HepG2 (cell line): ENCODE data around the gene SLC29A3. TPM values are rescaled to one million over a fixed set of nuclear protein-coding genes. Genes with fewer than 3 reads are reported as not detected.
A peak's percentile ranks its signal among the peaks of the same experiment; 100 is the strongest.

Source experiments
- ATAC-seq: fragments of 200-7000 bp; cut with Tn5 transposase; 3 replicates; pipeline ENCODE4 v1.9.1; 2020; ENCODE audit warnings: mild to moderate bottlenecking, moderate library complexity
- BruUV-seq: library from RNA; stranded (reverse); fragments of 400-500 nt; replicated peaks from 2 replicates; lab custom pipeline; 2021; lab: Mats Ljungman, UMichigan
- CTCF ChIA-PET: fragments of 300-600 bp; formaldehyde crosslinking; extraction: SDS; loops from one replicate; lab custom pipeline; 2021; ENCODE audit warnings: low total read pairs, inconsistent platforms, low intra/inter-chr PET ratio; lab: Yijun Ruan, JAX
- POLR2A ChIA-PET: fragments of 350-600 bp; sonication (Branson Sonifier 250); formaldehyde crosslinking; loops from one replicate; lab custom pipeline; 2020; ENCODE audit warnings: antibody characterized with exemption, inconsistent platforms; lab: Yijun Ruan, JAX
- DNase-seq: peaks from one replicate; pipeline ENCODE4 v3.0.0-alpha.2; 2015; ENCODE audit warnings: low spot score
- FAIRE-seq: peaks from 3 replicates; lab custom pipeline; 2011; peaks lifted over from hg19 to GRCh38; lab: Jason Lieb, UNC
- H2AFZ ChIP-seq: one replicate; pipeline ENCODE4 v1.6.1; 2011; ENCODE audit warnings: low read length, inconsistent platforms
- H3K27ac ChIP-seq: fragments of 300-600 bp; 3 replicates; pipeline ENCODE4 v1.8.0; 2011; ENCODE audit warnings: mixed run types, mild to moderate bottlenecking, mixed read lengths, low read length, inconsistent platforms; ENCODE audit not compliant: insufficient read depth; ENCODE audit errors: extremely low read length
- H3K27me3 ChIP-seq, 2 experiments: fragments of 200-600 bp in 1 of 2; 2 replicates in 1 of 2; 3 replicates in 1 of 2; pipeline versions ENCODE4 v1.6.0 to v1.8.0; 2011; ENCODE audit warnings: low read length in 2 of 2, mild to moderate bottlenecking in 2 of 2, moderate library complexity in 2 of 2, inconsistent platforms in 1 of 2; ENCODE audit not compliant: insufficient read depth in 2 of 2, control insufficient read depth in 1 of 2
- H3K36me3 ChIP-seq, 2 experiments: fragments of 200-600 bp in 1 of 2; replicated peaks in 1 of 2; 2 replicates in 1 of 2; 3 replicates in 1 of 2; pipeline versions ENCODE4 v1.5.1 to v1.8.0; 2011; ENCODE audit warnings: low read length in 2 of 2, inconsistent platforms in 1 of 2; ENCODE audit not compliant: insufficient read depth in 2 of 2, control insufficient read depth in 1 of 2
- H3K4me1 ChIP-seq: 2 replicates; pipeline ENCODE4 v1.5.1; 2012; ENCODE audit warnings: low read length, inconsistent platforms; ENCODE audit not compliant: insufficient read depth
- H3K4me2 ChIP-seq: 2 replicates; pipeline ENCODE4 v1.6.0; 2011; ENCODE audit warnings: low read depth, low read length, inconsistent platforms
- H3K4me3 ChIP-seq, 3 experiments: fragments of 200-600 bp in 1 of 3; sonication (generic), shearing (Covaris generic) in 1 of 3; replicated peaks in 1 of 3; 2 replicates each; pipeline ENCODE4 v1.5.1; 2011 to 2016; ENCODE audit warnings: low read length in 3 of 3, inconsistent platforms in 2 of 3, low read depth in 2 of 3, mild to moderate bottlenecking in 2 of 3, control low read depth in 1 of 3, mixed read lengths in 1 of 3; ENCODE audit not compliant: insufficient read depth in 1 of 3
- H3K79me2 ChIP-seq: one replicate; pipeline ENCODE4 v1.6.1; 2011; ENCODE audit warnings: low read length, inconsistent platforms; ENCODE audit not compliant: insufficient read depth
- H3K9ac ChIP-seq: 2 replicates; pipeline ENCODE4 v1.6.0; 2011; ENCODE audit warnings: mild to moderate bottlenecking, low read depth, low read length, inconsistent platforms; ENCODE audit not compliant: insufficient read depth
- H3K9me3 ChIP-seq: 2 replicates; pipeline ENCODE4 v1.5.1; 2012; ENCODE audit warnings: mild to moderate bottlenecking, low read length
- H4K20me1 ChIP-seq: 2 replicates; pipeline ENCODE4 v1.6.0; 2011; ENCODE audit warnings: inconsistent platforms, mild to moderate bottlenecking, low read length, moderate library complexity; ENCODE audit not compliant: insufficient read depth
- BHLHE40 ChIP-seq: IDR thresholded peaks from 2 replicates; pipeline ENCODE4 v1.6.1; 2011; ENCODE audit warnings: low read length, improper control_type of control experiment
- FOXA1 ChIP-seq, 2 experiments: fragments of 450-650 bp in 1 of 2; sonication (generic) in 1 of 2; formaldehyde crosslinking in 1 of 2; IDR thresholded peaks; 2 replicates each; pipeline versions ENCODE4 v1.4.0 to v1.6.1; 2016 to 2020; ENCODE audit warnings: missing genetic modification reagents in 1 of 2
- FOXA3 ChIP-seq: IDR thresholded peaks from 2 replicates; pipeline ENCODE4 v1.6.1; 2016; ENCODE audit warnings: missing genetic modification reagents, missing compliant biosample characterization
- GATAD1 ChIP-seq: IDR thresholded peaks from 2 replicates; pipeline ENCODE4 v1.6.1; 2016; ENCODE audit warnings: missing genetic modification reagents, missing compliant biosample characterization
- GATAD2A ChIP-seq: IDR thresholded peaks from 2 replicates; pipeline ENCODE4 v1.6.1; 2016
- GLI4 ChIP-seq: sonication (generic); formaldehyde crosslinking; IDR thresholded peaks from 2 replicates; pipeline ENCODE4 v1.5.1; 2020; ENCODE audit warnings: missing genetic modification reagents, mild to moderate bottlenecking, moderate library complexity, borderline replicate concordance
- HHEX ChIP-seq: IDR thresholded peaks from 2 replicates; pipeline ENCODE4 v1.6.1; 2016; ENCODE audit warnings: control low read depth
- KAT2B ChIP-seq: fragments of 150-350 bp; IDR thresholded peaks from 2 replicates; pipeline ENCODE4 v1.6.1; 2014; ENCODE audit warnings: low read depth, low read length, borderline replicate concordance
- MEF2D ChIP-seq: sonication (generic); formaldehyde crosslinking; IDR thresholded peaks from 2 replicates; pipeline ENCODE4 v1.5.1; 2020; ENCODE audit warnings: mild to moderate bottlenecking, missing genetic modification reagents
- MLX ChIP-seq: IDR thresholded peaks from 2 replicates; pipeline ENCODE4 v1.6.1; 2016
- NR2F6 ChIP-seq, 2 experiments: IDR thresholded peaks; 2 replicates each; pipeline ENCODE4 v1.6.1; 2016; ENCODE audit warnings: antibody characterized with exemption in 1 of 2, mild to moderate bottlenecking in 1 of 2
- ONECUT2 ChIP-seq: sonication (generic); formaldehyde crosslinking; IDR thresholded peaks from 2 replicates; pipeline ENCODE4 v1.4.0; 2020; ENCODE audit warnings: missing genetic modification reagents
- PAXIP1 ChIP-seq: sonication (generic); formaldehyde crosslinking; conservative IDR thresholded peaks from 2 replicates; pipeline ENCODE4 v1.4.0; 2020; ENCODE audit warnings: mild to moderate bottlenecking, missing genetic modification reagents, moderate library complexity
- TBX3 ChIP-seq: fragments of 450-650 bp; IDR thresholded peaks from 2 replicates; pipeline ENCODE4 v1.6.1; 2017; ENCODE audit warnings: antibody characterized with exemption, mild to moderate bottlenecking, inconsistent platforms, borderline replicate concordance
- USF2 ChIP-seq, 2 experiments: sonication (generic) in 1 of 2; formaldehyde crosslinking in 1 of 2; IDR thresholded peaks; 2 replicates each; pipeline versions ENCODE4 v1.5.1 to v1.6.1; 2011 to 2020; ENCODE audit warnings: borderline replicate concordance in 1 of 2, low read depth in 1 of 2, low read length in 1 of 2, mild to moderate bottlenecking in 1 of 2, missing genetic modification reagents in 1 of 2, moderate library complexity in 1 of 2
- ZBTB8A ChIP-seq: sonication (generic); formaldehyde crosslinking; IDR thresholded peaks from 2 replicates; pipeline ENCODE4 v1.4.0; 2020; ENCODE audit warnings: mild to moderate bottlenecking, low read depth, missing genetic modification reagents, borderline replicate concordance
- ZSCAN12 ChIP-seq: sonication (generic); formaldehyde crosslinking; IDR thresholded peaks from 2 replicates; pipeline ENCODE4 v1.9.0; 2021; ENCODE audit warnings: mild to moderate bottlenecking, missing genetic modification reagents
- WGBS: methylation state at CpG from one replicate; pipeline ENCODE4 v1.1.6; 2017; ENCODE audit warnings: low lambda C conversion rate; 5-methylcytosine and 5-hydroxymethylcytosine counted together
- in situ Hi-C: cut with HindIII; loops from 2 replicates; pipeline ENCODE4 v1.10.0; 2017; ENCODE audit warnings: low pct_unique_long_range_greater_than_20kb; ENCODE audit not compliant: extremely low pct_ligation_motif_present
- intact Hi-C: fragments of 100-400 bp; cut with micrococcal nuclease; formaldehyde crosslinking; loops from one replicate; pipeline ENCODE4 v1.10.0; 2022; ENCODE audit not compliant: unreplicated experiment
- polyA plus RNA-seq, 8 experiments: library from polyadenylated mRNA; depleted of rRNA in 3 of 8; stranded (reverse) in 7 of 8; unstranded in 1 of 8; fragments of >200 nt; fragmentation: Illumina TruSeq in 4 of 8; extraction: Trizol in 4 of 8; gene quantifications; 2 replicates each; pipeline versions ENCODE4 v1.2.1 to v1.2.3, GENCODE V29; 2011 to 2016; ENCODE audit warnings: low read depth in 4 of 8, missing spikeins in 1 of 8, mixed read lengths in 1 of 8; ENCODE audit not compliant: insufficient read depth in 1 of 8
- total RNA-seq, 5 experiments: library from RNA; depleted of rRNA; stranded (reverse); fragments of >200 nt; fragmentation: Illumina TruSeq; extraction: Trizol; gene quantifications; 2 replicates each; pipeline ENCODE4 v1.2.3, GENCODE V29; 2016; ENCODE audit warnings: low read depth in 1 of 5

The SLC29A3 gene
- total and polyA plus RNA-seq, 2 of the 13 experiments (the other 11 are each of a cell fraction or from before 2014, with no cell fraction given): 8.6 to 11.8 TPM

- BruUV-seq: no TSS peak
- WGBS: 14% methylated on average over 10 of the region's 10 CpGs
- CTCF ChIA-PET: no interaction called here
- no peak for DNase-seq
- H3K9me3 ChIP-seq: no peaks in the 10 kb centered on the region
- POLR2A ChIA-PET: interaction anchor here (1.0 to 1.1 kb wide), 2 partner anchors 26 to 346 kb away, joined by 3 read pairs; partner anchors contain the start of gene SLC29A3
- H3K4me2 ChIP-seq: no peak overlapping the region
- intact Hi-C loops: no loop called here
- H4K20me1 ChIP-seq: no peaks in the 10 kb centered on the region
- FAIRE-seq: no peak
- no peaks in the 10 kb centered on the region for H3K79me2 ChIP-seq
- H3K4me3 ChIP-seq: no peak overlapping the region
- H3K36me3 ChIP-seq: no peaks in the 10 kb centered on the region
- peaks cover 26% of the 10 kb centered on the region for H3K4me1 ChIP-seq
- no peak for ATAC-seq
- in situ Hi-C loops: no loop called here
- H3K9ac ChIP-seq: no peak overlapping the region
- H3K27me3 ChIP-seq: peaks cover 2 to 23% of the 10 kb centered on the region in 2 experiments; a peak in 3 of 5 replicates
- H3K27ac ChIP-seq: no peak overlapping the region
- no peak overlapping the region for H2AFZ ChIP-seq
- TF ChIP-seq GATAD2A (CRISPR knock-in tag) (0 out of 2 replicates have a peak, but pooled peaks have one; percentile 12), GLI4 (no peak), HHEX (CRISPR knock-in tag) (peak; percentile 91), ZBTB8A (CRISPR knock-in tag) (no peak), NR2F6 (IDR thresholded peaks at IDR 0.05) (0 out of 2 replicates have a peak, but pooled peaks have one; percentile 26), NR2F6 (CRISPR knock-in tag; IDR thresholded peaks at IDR 0.05) (no peak), TBX3 (peak; percentile 58; the same call in 1 of the 2 replicates), USF2 (IDR thresholded peaks at IDR 0.05; ENCODE audit: low read depth, low read length) (no peak), USF2 (CRISPR knock-in tag; IDR thresholded peaks at IDR 0.05; ENCODE audit: borderline replicate concordance) (peak; percentile 68; the same call in 1 of the 2 replicates), FOXA1 (IDR thresholded peaks at IDR 0.05) (no peak), FOXA1 (CRISPR knock-in tag; IDR thresholded peaks at IDR 0.05) (peak; percentile 29; the same call in 1 of the 2 replicates), ONECUT2 (CRISPR knock-in tag) (0 out of 2 replicates have a peak, but pooled peaks have one; percentile 15), PAXIP1 (CRISPR knock-in tag) (0 out of 2 replicates have a peak, but pooled peaks have one; percentile 14), MLX (CRISPR knock-in tag) (peak; percentile 58; the same call in 1 of the 2 replicates), BHLHE40 (peak; percentile 34; the same call in 1 of the 2 replicates), FOXA3 (CRISPR knock-in tag) (peak; percentile 67; the same call in 1 of the 2 replicates), KAT2B (no peak), ZSCAN12 (CRISPR knock-in tag) (no peak), GATAD1 (no peak), MEF2D (CRISPR knock-in tag) (no peak)
Observed at GRCh38 chr10:71292624-71293445, 26.2 kb upstream of the SLC29A3 start.
